Measurements from ENCODE around the gene TPRN. TPM values are rescaled to one million over a fixed set of nuclear protein-coding genes. Genes with fewer than 3 reads are reported as not detected.

The TPRN gene
- polyA plus RNA-seq, 6 donors from 2014 or later = 0.21 to 1.1 (median 0.48) TPM

Other genes starting within 250 kb of the TPRN start
- not detected for gene LCN12, start 248.5 kb downstream of the TPRN start, polyA plus RNA-seq (ENCODE audit: low read depth in 6 of 6)
- 1 to 10 TPM in 1 of 6 donors, under 1 TPM in 1, not detected in 4; 0.41 to 1.4 TPM for gene PTGDS, start 223.2 kb downstream of the TPRN start, polyA plus RNA-seq (ENCODE audit: low read depth in 6 of 6)
- not detected for gene LCNL1, start 217.7 kb downstream of the TPRN start, polyA plus RNA-seq (ENCODE audit: low read depth in 6 of 6)
- 10 to 100 TPM; 31.7 to 39.8 (median 35.6) TPM for gene PAXX, start 208.3 kb downstream of the TPRN start, polyA plus RNA-seq (ENCODE audit: low read depth in 6 of 6)
- 1 to 10 TPM in 3 of 6 donors, under 1 TPM in 2, not detected in 1; 0.82 to 2.7 (median 1.1) TPM for gene CLIC3, start 204.2 kb downstream of the TPRN start, polyA plus RNA-seq (ENCODE audit: low read depth in 6 of 6)
- 1 to 10 TPM in 3 of 6 donors, under 1 TPM in 2, not detected in 1; 0.63 to 3.9 (median 1.3) TPM for gene ABCA2, start 172.5 kb downstream of the TPRN start, polyA plus RNA-seq (ENCODE audit: low read depth in 6 of 6)
- gene FUT7, start 168.7 kb downstream of the TPRN start, polyA plus RNA-seq (ENCODE audit: low read depth in 6 of 6) = 1 to 10 TPM in 5 of 6 donors, under 1 TPM in 1; 0.93 to 7.4 (median 2.9) TPM
- under 1 TPM in 1 of 6 donors, not detected in 5; 0.68 TPM for gene NPDC1, start 154.6 kb downstream of the TPRN start, polyA plus RNA-seq (ENCODE audit: low read depth in 6 of 6)
- not detected for gene ENTPD2, start 146.7 kb downstream of the TPRN start, polyA plus RNA-seq (ENCODE audit: low read depth in 6 of 6)
- gene SAPCD2, start 130.2 kb downstream of the TPRN start, polyA plus RNA-seq (ENCODE audit: low read depth in 6 of 6) = under 1 TPM in 1 of 6 donors, not detected in 5; 0.05 TPM
- gene UAP1L1, start 123.2 kb downstream of the TPRN start, polyA plus RNA-seq (ENCODE audit: low read depth in 6 of 6) = 1 to 10 TPM; 1.7 to 6.1 (median 3.5) TPM
- gene MAN1B1, start 113.8 kb downstream of the TPRN start, polyA plus RNA-seq (ENCODE audit: low read depth in 6 of 6) = 10 to 100 TPM; 19.6 to 30.4 (median 24.3) TPM
- 100 to 1,000 TPM in 4 of 6 donors, 10 to 100 TPM in 2; 71.5 to 142 (median 102) TPM for gene DPP7, start 86.0 kb downstream of the TPRN start, polyA plus RNA-seq (ENCODE audit: low read depth in 6 of 6)
- gene GRIN1, start 61.6 kb downstream of the TPRN start, polyA plus RNA-seq (ENCODE audit: low read depth in 6 of 6) = not detected
- gene LRRC26, start 30.7 kb downstream of the TPRN start, polyA plus RNA-seq (ENCODE audit: low read depth in 6 of 6) = not detected
- gene TMEM210, start 28.7 kb downstream of the TPRN start, polyA plus RNA-seq (ENCODE audit: low read depth in 6 of 6) = not detected
- gene ANAPC2, start 12.2 kb downstream of the TPRN start, polyA plus RNA-seq (ENCODE audit: low read depth in 6 of 6) = 1 to 10 TPM; 6.1 to 9.3 (median 7.5) TPM
- gene SSNA1, start 12.1 kb downstream of the TPRN start, polyA plus RNA-seq (ENCODE audit: low read depth in 6 of 6) = 100 to 1,000 TPM; 112 to 145 (median 132) TPM
- 100 to 1,000 TPM; 119 to 191 (median 142) TPM for gene TMEM203, start 4.9 kb upstream of the TPRN start, polyA plus RNA-seq (ENCODE audit: low read depth in 6 of 6)
- 1 to 10 TPM; 4.4 to 9.3 (median 5.2) TPM for gene NDOR1, start 5.0 kb upstream of the TPRN start, polyA plus RNA-seq (ENCODE audit: low read depth in 6 of 6)
- under 1 TPM in 1 of 6 donors, not detected in 5; 0.30 TPM for gene RNF208, start 21.5 kb upstream of the TPRN start, polyA plus RNA-seq (ENCODE audit: low read depth in 6 of 6)
- gene CYSRT1, start 24.4 kb upstream of the TPRN start, polyA plus RNA-seq (ENCODE audit: low read depth in 6 of 6) = not detected
- gene RNF224, start 26.8 kb upstream of the TPRN start, polyA plus RNA-seq (ENCODE audit: low read depth in 6 of 6) = not detected
- not detected for gene SLC34A3, start 30.2 kb upstream of the TPRN start, polyA plus RNA-seq (ENCODE audit: low read depth in 6 of 6)
- 10 to 100 TPM; 22.7 to 53.2 (median 40.2) TPM for gene TUBB4B, start 40.5 kb upstream of the TPRN start, polyA plus RNA-seq (ENCODE audit: low read depth in 6 of 6)
- not detected for gene STPG3, start 50.5 kb upstream of the TPRN start, polyA plus RNA-seq (ENCODE audit: low read depth in 6 of 6)
- 10 to 100 TPM; 23.5 to 37.8 (median 27.2) TPM for gene NELFB, start 54.6 kb upstream of the TPRN start, polyA plus RNA-seq (ENCODE audit: low read depth in 6 of 6)
- gene TOR4A, start 77.0 kb upstream of the TPRN start, polyA plus RNA-seq (ENCODE audit: low read depth in 6 of 6) = 1 to 10 TPM; 2.4 to 6.2 (median 4.1) TPM
- gene NRARP, start 101.5 kb upstream of the TPRN start, polyA plus RNA-seq (ENCODE audit: low read depth in 6 of 6) = under 1 TPM in 1 of 6 donors, not detected in 5; 0.37 TPM
- gene EXD3, start 222.4 kb upstream of the TPRN start, polyA plus RNA-seq (ENCODE audit: low read depth in 6 of 6) = 1 to 10 TPM in 5 of 6 donors, not detected in 1; 2.3 to 7.5 (median 4.5) TPM
- gene NOXA1, start 222.7 kb upstream of the TPRN start, polyA plus RNA-seq (ENCODE audit: low read depth in 6 of 6) = 1 to 10 TPM in 5 of 6 donors, not detected in 1; 1.3 to 2.3 (median 1.6) TPM
- not detected for gene ENTPD8, start 240.6 kb upstream of the TPRN start, polyA plus RNA-seq (ENCODE audit: low read depth in 6 of 6)

Measured in naive B cell (primary cell).